NCI-H1105 treated with DMSO at 0.1 percent for 48 hours (cell line): ENCODE results near the gene COL4A2.
A peak's percentile ranks its signal among the peaks of the same experiment; 100 is the strongest.

Experiments
- DNase-seq: peaks from one replicate; lab custom pipeline; 2025; lab: John Stamatoyannopoulos, UW

Gene COL4A2

GRCh38 chr13:110419381-110419791 is 112.3 kb downstream of the COL4A2 start:
- no peak for DNase-seq

- DNase-seq, result no peak
These were observed 112.9 kb downstream of the COL4A2 start for GRCh38 chr13:110419946-110420345.

- DNase-seq, result no peak
These were observed 113.5 kb downstream of the COL4A2 start for GRCh38 chr13:110420626-110421025.

- DNase-seq, result no peak
These were observed 114.0 kb downstream of the COL4A2 start for GRCh38 chr13:110421061-110421460.

- DNase-seq, result no peak
These were observed 114.8 kb downstream of the COL4A2 start for GRCh38 chr13:110421696-110422385.

- DNase-seq, result no peak
These were observed 116.0 kb downstream of the COL4A2 start for GRCh38 chr13:110422913-110423688.

- DNase-seq, result no peak
These were observed 116.7 kb downstream of the COL4A2 start for GRCh38 chr13:110423689-110424302.

GRCh38 chr13:110424569-110425443 is 117.7 kb downstream of the COL4A2 start:
- no peak for DNase-seq

- DNase-seq, result no peak
These were observed 118.3 kb downstream of the COL4A2 start for GRCh38 chr13:110425444-110425780.

- DNase-seq, result peak; percentile 38
These were observed 119.7 kb downstream of the COL4A2 start for GRCh38 chr13:110426735-110427134.

- no peak for DNase-seq
These were observed 121.2 kb downstream of the COL4A2 start for GRCh38 chr13:110428313-110428712.

- no peak for DNase-seq
These were observed 123.6 kb downstream of the COL4A2 start for GRCh38 chr13:110430391-110431336.

- no peak for DNase-seq
These were observed 124.6 kb downstream of the COL4A2 start for GRCh38 chr13:110431425-110432294.

- no peak for DNase-seq
These were observed 125.4 kb downstream of the COL4A2 start for GRCh38 chr13:110432522-110432921.

GRCh38 chr13:110433014-110433413 is 125.9 kb downstream of the COL4A2 start:
- no peak for DNase-seq

GRCh38 chr13:110434629-110435028 is 127.5 kb downstream of the COL4A2 start:
- no peak for DNase-seq

- DNase-seq, result no peak
These were observed 128.2 kb downstream of the COL4A2 start for GRCh38 chr13:110435331-110435730.

GRCh38 chr13:110436276-110436675 is 129.2 kb downstream of the COL4A2 start:
- no peak for DNase-seq

- DNase-seq, result no peak
These were observed 129.8 kb downstream of the COL4A2 start for GRCh38 chr13:110436786-110437370.

- no peak for DNase-seq
These were observed 131.1 kb downstream of the COL4A2 start for GRCh38 chr13:110438211-110438610.
